Right lobe of liver (tissue), 6 donors: ENCODE measurements around the gene PLXND1. TPM values are rescaled to one million over a fixed set of nuclear protein-coding genes. Genes with fewer than 3 reads are reported as not detected.

Experiments used
- ATAC-seq, 4 donors: fragments of 200-7000 bp; cut with Tn5 transposase; one replicate each; pipeline ENCODE4 v1.9.1; 2020; ENCODE audit warnings: mild to moderate bottlenecking in 4 of 4, moderate library complexity in 4 of 4
- DNase-seq, 3 donors: peaks; one replicate each; pipeline ENCODE4 v3.0.0-alpha.2; 2020
- H3K27ac ChIP-seq, 3 donors: fragments of 200-600 bp; one replicate each; pipeline ENCODE4 v1.8.0; 2022
- H3K27me3 ChIP-seq, 2 donors: fragments of 200-600 bp; one replicate each; pipeline ENCODE4 v1.8.0; 2022
- H3K36me3 ChIP-seq, 4 donors: fragments of 200-600 bp; sonication (generic) in 1 of 4; one replicate each; pipeline versions ENCODE4 v1.5.1 to v1.8.0; 2017 to 2022; ENCODE audit warnings: control low read depth in 1 of 4
- H3K4me1 ChIP-seq, 4 donors: fragments of 200-600 bp; sonication (generic) in 1 of 4; one replicate each; pipeline versions ENCODE4 v1.5.1 to v1.8.0; 2017 to 2022; ENCODE audit warnings: control low read depth in 1 of 4
- H3K4me3 ChIP-seq, 3 donors: fragments of 200-600 bp; one replicate each; pipeline ENCODE4 v1.8.0; 2022
- H3K9me3 ChIP-seq, 4 donors: fragments of 200-600 bp; sonication (generic) in 1 of 4; one replicate each; pipeline versions ENCODE4 v1.5.1 to v1.8.0; 2017 to 2022; ENCODE audit warnings: control low read depth in 1 of 4
- CTCF ChIP-seq, 4 donors: fragments of 200-600 bp in 3 of 4; fragments of 450-650 bp in 1 of 4; IDR thresholded peaks; one replicate each; pipeline versions ENCODE4 v1.5.1 to v1.8.0; 2016 to 2022; ENCODE audit warnings: antibody characterized with exemption in 4 of 4, mild to moderate bottlenecking in 2 of 4
- POLR2A ChIP-seq: fragments of 450-650 bp; IDR thresholded peaks from one replicate; pipeline ENCODE4 v1.6.1; 2017; ENCODE audit warnings: antibody characterized with exemption, mild to moderate bottlenecking
- WGBS: methylation state at CpG from one replicate; pipeline ENCODE4 v1.1.6; 2018; ENCODE audit warnings: low coverage, low lambda C conversion rate; ENCODE audit not compliant: insufficient coverage; ENCODE audit errors: missing lambda C conversion rate; 5-methylcytosine and 5-hydroxymethylcytosine counted together
- intact Hi-C, 2 donors: fragments of 100-400 bp; cut with DNase I; formaldehyde crosslinking; loops; one replicate each; pipeline versions ENCODE4 v1.11.2 to v1.14.1; 2022
- total RNA-seq, 6 experiments: library from RNA; depleted of rRNA in 2 of 6; stranded (reverse); fragments of >200 nt in 2 of 6; fragmentation: NEBNext Ultra II Directional in 3 of 6; extraction: Animal tissue kit (Norgen Biotek cat#: 25700) in 3 of 6; gene quantifications; one replicate each; pipeline versions ENCODE4 v1.1.0 to v1.2.4, GENCODE V29; 2016 to 2023
- donor health status: DM: no; HTN: yes; CAD: no.
- donor health status: DM: no; HTN: no; CAD: no.
- donor health status: DM: no; HTN: no; CAD: no.
- donor health status: DM: no; HTN: yes; CAD: no.
- donor health status: DM: no; HTN: yes; CAD: no.

PLXND1 gene
- total RNA-seq, 6 experiments from 2014 or later, result 27.0 to 48.8 (median 29.6) TPM

GRCh38 chr3:129514110-129514509 lies 92.4 kb downstream of the PLXND1 start:
- ATAC-seq, result no peak
- H3K36me3 ChIP-seq, result no peaks in the 10 kb centered on the region
- TF ChIP-seq POLR2A (no peak), CTCF (IDR thresholded peaks at IDR 0.05) (no peak)

GRCh38 chr3:129513705-129514104 lies 92.8 kb downstream of the PLXND1 start:
- no peaks in the 10 kb centered on the region for H3K36me3 ChIP-seq
- TF ChIP-seq CTCF (IDR thresholded peaks at IDR 0.05) (no peak), POLR2A (no peak)
- H3K27me3 ChIP-seq, result no peaks in the 10 kb centered on the region
- H3K4me1 ChIP-seq, result no peaks in the 10 kb centered on the region
- ATAC-seq (no peak), DNase-seq (no peak)
- H3K9me3 ChIP-seq, result no peaks in the 10 kb centered on the region
- intact Hi-C loops, result no loop called here
- no CpG with 5 or more reads among the region's 8 CpGs for WGBS
- no peak overlapping the region for H3K27ac ChIP-seq
- no peak overlapping the region for H3K4me3 ChIP-seq

More at GRCh38 chr3:129514110-129514509, 92.4 kb downstream of the PLXND1 start:
- H3K4me3 ChIP-seq, result no peak overlapping the region
- no peaks in the 10 kb centered on the region for H3K27me3 ChIP-seq
- H3K27ac ChIP-seq, result no peak overlapping the region
- H3K9me3 ChIP-seq, result no peaks in the 10 kb centered on the region
- intact Hi-C loops, result no loop called here
- no peak for DNase-seq
- no peaks in the 10 kb centered on the region for H3K4me1 ChIP-seq
- WGBS, result no CpG with 5 or more reads among the region's 10 CpGs

- Histone ChIP-seq H3K9me3 (no peaks in the 10 kb centered on the region), H3K4me3 (no peak overlapping the region), H3K27ac (no peak overlapping the region), H3K27me3 (no peaks in the 10 kb centered on the region), H3K4me1 (no peaks in the 10 kb centered on the region), H3K36me3 (no peaks in the 10 kb centered on the region)
- intact Hi-C loops, result no loop called here
- DNase-seq (no peak), ATAC-seq (no peak)
- TF ChIP-seq POLR2A, result no peak
- TF ChIP-seq CTCF (IDR thresholded peaks at IDR 0.05), result no peak
Observed at GRCh38 chr3:129512595-129512994, 93.9 kb downstream of the PLXND1 start.

GRCh38 chr3:129507181-129507831 lies 99.2 kb downstream of the PLXND1 start:
- Histone ChIP-seq H3K27ac (no peak overlapping the region), H3K27me3 (no peaks in the 10 kb centered on the region), H3K4me1 (no peaks in the 10 kb centered on the region), H3K9me3 (no peaks in the 10 kb centered on the region), H3K36me3 (peaks cover 0 to 13% (median 4%) of the 10 kb centered on the region in 4 donors), H3K4me3 (no peak overlapping the region)
- no peak for ATAC-seq
- TF ChIP-seq CTCF (IDR thresholded peaks at IDR 0.05) (no peak), POLR2A (no peak)
- DNase-seq, result no peak
- intact Hi-C loops, result no loop called here
- 86% methylated on average over 2 of the region's 9 CpGs for WGBS
